KOPT-K1 (cell line): ENCODE results near the gene CNKSR1.
"Not testable (repeated sequence)": the region's sequence is repeated elsewhere in the genome, so short reads cannot be mapped to it uniquely, and the experiment has no call there.

Experiments used
- H3K27ac ChIP-seq: fragments of 200-600 bp; sonication (generic); 2 replicates; pipeline ENCODE4 v1.5.1; 2016; ENCODE audit warnings: antibody characterized with exemption, mild to moderate bottlenecking, low read depth, low read length; ENCODE audit not compliant: poor library complexity, severe bottlenecking
- H3K36me3 ChIP-seq: fragments of 200-600 bp; sonication (generic); 2 replicates; pipeline ENCODE4 v1.5.1; 2017; ENCODE audit warnings: antibody characterized with exemption, mild to moderate bottlenecking, low read length, moderate library complexity; ENCODE audit not compliant: insufficient read depth
- H3K9me3 ChIP-seq: fragments of 200-600 bp; sonication (generic); 2 replicates; pipeline ENCODE4 v1.5.1; 2017; ENCODE audit warnings: antibody characterized with exemption, low read length, mild to moderate bottlenecking; ENCODE audit not compliant: insufficient read depth, poor library complexity, severe bottlenecking

The CNKSR1 gene

DNA sequence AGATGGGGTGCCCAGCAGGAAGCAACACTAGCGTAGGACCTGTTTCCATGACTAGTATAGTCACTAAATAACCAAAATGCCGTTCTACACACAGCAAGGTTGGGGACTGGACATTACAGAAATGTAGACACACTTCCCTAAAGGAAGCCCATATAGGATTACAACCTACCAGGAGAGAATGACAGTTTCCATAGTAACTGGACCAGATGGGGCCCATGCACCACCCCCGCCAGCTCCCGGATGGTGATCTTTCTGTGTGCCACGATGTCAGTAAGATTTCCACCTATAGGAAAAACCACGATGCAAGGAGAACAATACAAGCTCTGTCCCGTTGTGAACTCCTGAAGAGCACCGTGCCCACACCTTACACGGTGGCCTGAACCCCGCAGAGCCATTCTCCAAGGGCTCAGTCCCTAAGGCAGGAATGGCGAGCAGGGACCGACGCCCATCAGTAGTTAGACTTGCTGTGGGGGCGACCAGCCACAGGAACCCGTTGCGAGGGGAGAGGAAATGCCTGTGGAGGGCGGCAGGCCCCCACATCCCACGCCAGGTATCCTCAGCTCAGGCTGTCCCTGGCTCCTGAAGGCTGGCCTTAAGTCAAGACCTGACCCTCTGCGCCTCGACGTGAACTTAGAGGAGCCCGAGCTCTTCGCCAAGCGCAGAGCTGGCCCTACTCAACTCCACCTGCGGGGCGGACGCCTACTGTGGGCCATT lies 43.1 kb downstream of the CNKSR1 start:
- H3K27ac ChIP-seq = no peak overlapping the region
- H3K9me3 ChIP-seq = no peaks in the 10 kb centered on the region
- H3K36me3 ChIP-seq = no peaks in the 10 kb centered on the region

DNA sequence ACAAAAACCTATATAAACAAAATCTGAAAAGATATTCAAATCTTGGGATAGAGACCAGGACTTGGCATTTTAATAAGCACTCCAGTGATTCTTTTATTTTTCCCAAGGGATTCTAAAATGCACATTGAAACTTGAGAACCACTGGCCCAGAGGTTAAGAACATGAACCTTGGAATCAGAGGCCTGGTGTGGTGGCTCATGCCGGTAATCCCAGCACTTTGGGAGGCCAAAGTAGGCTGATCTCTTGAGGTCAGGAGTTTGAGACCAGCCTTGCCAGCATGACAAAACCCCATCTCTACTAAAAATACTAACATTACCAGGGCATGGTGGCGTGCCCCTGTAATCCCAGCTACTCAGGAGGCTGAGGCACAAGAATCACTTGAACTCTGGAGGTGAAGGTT lies 43.8 kb downstream of the CNKSR1 start:
- H3K9me3 ChIP-seq = no peaks in the 10 kb centered on the region
- H3K36me3 ChIP-seq = no peaks in the 10 kb centered on the region
- no peak overlapping the region for H3K27ac ChIP-seq

DNA sequence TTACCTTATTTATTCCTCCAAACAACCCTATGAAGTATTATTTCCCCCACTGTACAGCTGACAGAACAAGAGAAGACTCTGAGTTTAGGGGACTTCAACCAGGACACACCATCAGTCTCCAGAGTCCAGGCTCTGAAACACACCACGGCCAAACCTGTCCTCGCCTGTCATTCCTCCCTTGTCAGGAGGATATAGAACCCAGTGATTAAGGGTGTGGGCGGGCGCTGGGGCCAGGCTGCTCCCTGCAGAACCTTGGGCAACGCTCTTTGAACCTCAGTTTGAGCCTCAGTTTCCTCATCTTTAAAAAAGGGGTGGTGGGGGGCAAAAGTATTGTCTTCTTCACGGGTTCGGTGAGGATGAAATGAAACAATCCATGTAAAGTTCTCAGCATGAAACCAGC lies 47.3 kb downstream of the CNKSR1 start:
- Histone ChIP-seq H3K9me3 (no peaks in the 10 kb centered on the region), H3K27ac (no peak overlapping the region), H3K36me3 (no peaks in the 10 kb centered on the region)

- H3K9me3 ChIP-seq = no peaks in the 10 kb centered on the region
- H3K36me3 ChIP-seq = no peaks in the 10 kb centered on the region
- H3K27ac ChIP-seq = no peak overlapping the region
Measured at GRCh38 chr1:26225033-26225831, 47.9 kb downstream of the CNKSR1 start.

GRCh38 chr1:26230682-26231081 lies 53.4 kb downstream of the CNKSR1 start:
- not testable (repeated sequence) for H3K9me3 ChIP-seq, H3K36me3 ChIP-seq, H3K27ac ChIP-seq

GRCh38 chr1:26233903-26234643 lies 56.8 kb downstream of the CNKSR1 start, which contains the start of gene CEP85:
Gene CEP85 (plus strand): TSS chr1:26234200. CDS start chr1:26239784, 5,584 bp downstream.
- Histone ChIP-seq H3K36me3 (peaks cover 25% of the 10 kb centered on the region), H3K9me3 (no peaks in the 10 kb centered on the region), H3K27ac (peak within 1 kb of the TSS; percentile 90)

DNA sequence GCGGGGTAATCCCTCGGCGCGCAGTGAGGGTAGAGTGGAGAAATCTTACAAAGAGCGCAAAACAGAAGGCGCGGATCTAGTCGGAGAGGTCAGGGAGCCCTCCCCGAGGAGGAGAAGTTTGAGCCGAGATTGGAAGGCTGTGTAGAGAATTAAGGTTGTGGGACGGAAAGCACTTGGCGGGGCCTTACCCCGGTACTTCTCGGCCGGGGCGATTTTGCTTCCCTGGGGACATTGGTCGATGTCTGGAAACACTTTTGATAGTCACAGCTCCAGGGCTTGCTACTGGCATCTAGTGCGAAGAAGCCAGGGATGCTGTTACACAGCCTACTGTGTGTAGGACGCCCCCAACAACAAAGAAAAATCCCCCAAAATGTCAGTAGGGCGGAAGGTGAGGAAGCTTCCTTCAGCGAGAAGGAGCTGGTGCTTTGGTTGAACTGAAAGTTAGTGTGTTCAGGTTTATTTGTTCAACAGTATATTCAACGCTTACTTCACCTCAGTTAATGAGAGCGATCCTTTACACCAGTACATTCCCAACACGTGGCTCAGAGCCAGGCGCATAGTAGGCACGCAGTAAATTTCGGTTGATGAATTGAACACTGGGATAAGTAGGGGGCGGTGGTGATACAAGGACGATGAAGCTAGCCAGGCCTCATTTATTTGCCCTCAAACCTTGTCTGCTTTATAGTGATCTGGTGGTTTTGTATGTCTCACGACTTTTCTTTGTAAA lies 57.5 kb downstream of the CNKSR1 start:
- H3K9me3 ChIP-seq = no peaks in the 10 kb centered on the region
- H3K27ac ChIP-seq = peak overlapping the region; percentile 90
- peaks cover 30% of the 10 kb centered on the region for H3K36me3 ChIP-seq

DNA sequence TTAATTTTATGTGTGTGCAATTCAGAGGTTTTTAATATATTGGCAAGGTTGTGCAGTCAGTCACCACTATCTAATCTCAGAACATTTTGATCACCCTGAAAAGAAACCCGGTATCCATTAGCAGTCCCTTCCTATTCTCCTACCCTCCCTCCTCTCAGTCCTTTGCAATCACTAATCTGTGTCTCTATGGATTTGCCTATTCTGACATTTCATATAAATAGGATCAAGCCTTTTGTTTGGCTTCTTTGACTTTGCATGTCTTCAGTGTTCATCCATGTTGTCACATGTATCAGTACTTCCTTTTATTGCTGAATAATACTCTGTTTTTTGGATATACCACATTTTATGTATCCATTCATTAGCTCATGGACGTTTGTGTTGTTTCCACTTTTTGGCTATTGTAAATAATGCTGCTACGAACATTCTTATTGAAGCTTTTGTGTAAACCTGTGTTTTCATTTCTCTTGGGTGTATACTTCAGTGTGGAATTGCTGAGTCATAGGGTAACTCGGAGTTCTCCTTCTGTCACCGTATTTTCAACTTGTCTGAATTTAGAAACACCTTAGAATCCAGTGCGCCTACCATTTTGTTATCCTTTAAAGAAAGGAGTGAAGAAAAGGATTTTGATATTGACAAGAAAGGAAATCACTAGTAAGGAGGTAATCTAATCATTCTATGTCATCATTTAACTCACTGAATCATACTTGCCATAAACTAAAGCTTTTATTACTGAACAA lies 60.1 kb downstream of the CNKSR1 start:
- H3K9me3 ChIP-seq = no peaks in the 10 kb centered on the region
- H3K27ac ChIP-seq = no peak overlapping the region
- peaks cover 55% of the 10 kb centered on the region for H3K36me3 ChIP-seq
